ENCODE measurements around the gene HYDIN. TPM values are rescaled to one million over a fixed set of nuclear protein-coding genes. Genes with fewer than 3 reads are reported as not detected.

The HYDIN gene
- total and polyA plus RNA-seq, 4 donors, result 2.4 to 43.3 (median 18.9) TPM

DNA sequence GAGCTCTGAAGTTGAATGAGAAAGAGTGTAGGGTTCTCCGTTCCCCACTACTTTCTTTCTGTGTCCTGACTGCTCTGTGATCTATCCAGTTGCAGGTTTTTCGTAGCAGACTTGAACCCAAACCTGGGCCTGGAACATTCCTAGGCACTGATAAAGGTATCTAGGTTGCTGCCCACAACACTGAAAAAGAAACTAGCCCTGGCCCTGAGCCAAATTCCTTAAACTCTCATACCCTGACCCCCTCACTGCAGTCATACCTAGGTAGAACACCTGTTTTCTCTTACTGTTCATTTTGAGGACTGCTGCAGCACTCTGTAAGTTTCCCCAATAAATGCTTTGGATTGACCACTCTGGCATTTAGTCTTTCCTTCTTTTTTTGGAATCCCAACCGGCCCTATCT lies 5.4 kb downstream of the HYDIN start:
- H3K9me3 ChIP-seq (ENCODE audit: control insufficient read depth in 4 of 4, insufficient read depth in 3 of 4, low read length in 3 of 4), result peaks cover 0 to 10% (median under 1%) of the 10 kb centered on the region in 4 donors
- H3K27ac ChIP-seq (ENCODE audit: low read depth in 1 of 2, low read length in 1 of 2), result no peak overlapping the region
- WGBS, 2 donors, result 89 to 95% methylated on average over 3 of the region's 3 CpGs
- no peaks in the 10 kb centered on the region for H3K27me3 ChIP-seq (ENCODE audit: control insufficient read depth in 3 of 3, insufficient read depth in 3 of 3, low read length in 2 of 3)
- no peak overlapping the region for H3K9ac ChIP-seq (ENCODE audit: insufficient read depth in 1 of 2, low read length in 2 of 2)
- DNase-seq, result no peak
- TF ChIP-seq, protein P1, sequence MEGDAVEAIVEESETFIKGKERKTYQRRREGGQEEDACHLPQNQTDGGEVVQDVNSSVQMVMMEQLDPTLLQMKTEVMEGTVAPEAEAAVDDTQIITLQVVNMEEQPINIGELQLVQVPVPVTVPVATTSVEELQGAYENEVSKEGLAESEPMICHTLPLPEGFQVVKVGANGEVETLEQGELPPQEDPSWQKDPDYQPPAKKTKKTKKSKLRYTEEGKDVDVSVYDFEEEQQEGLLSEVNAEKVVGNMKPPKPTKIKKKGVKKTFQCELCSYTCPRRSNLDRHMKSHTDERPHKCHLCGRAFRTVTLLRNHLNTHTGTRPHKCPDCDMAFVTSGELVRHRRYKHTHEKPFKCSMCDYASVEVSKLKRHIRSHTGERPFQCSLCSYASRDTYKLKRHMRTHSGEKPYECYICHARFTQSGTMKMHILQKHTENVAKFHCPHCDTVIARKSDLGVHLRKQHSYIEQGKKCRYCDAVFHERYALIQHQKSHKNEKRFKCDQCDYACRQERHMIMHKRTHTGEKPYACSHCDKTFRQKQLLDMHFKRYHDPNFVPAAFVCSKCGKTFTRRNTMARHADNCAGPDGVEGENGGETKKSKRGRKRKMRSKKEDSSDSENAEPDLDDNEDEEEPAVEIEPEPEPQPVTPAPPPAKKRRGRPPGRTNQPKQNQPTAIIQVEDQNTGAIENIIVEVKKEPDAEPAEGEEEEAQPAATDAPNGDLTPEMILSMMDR (IDR thresholded peaks at IDR 0.05; ENCODE audit: control extremely low read depth, extremely low read depth), result no peak
- no peaks in the 10 kb centered on the region for H3K4me1 ChIP-seq (ENCODE audit: control insufficient read depth in 5 of 5, insufficient read depth in 5 of 5, low read length in 5 of 5)
- H3K4me3 ChIP-seq, result no peak overlapping the region
- no peaks in the 10 kb centered on the region for H3K36me3 ChIP-seq (ENCODE audit: control insufficient read depth in 4 of 4, insufficient read depth in 4 of 4, low read length in 4 of 4)
- ATAC-seq (ENCODE audit: insufficient read depth, low FRiP score), result no peak

GRCh38 chr16:71218306-71218963 lies 12.1 kb downstream of the HYDIN start:
- Histone ChIP-seq H3K4me1 (ENCODE audit: control insufficient read depth in 5 of 5, insufficient read depth in 5 of 5, low read length in 5 of 5) (no peaks in the 10 kb centered on the region), H3K4me3 (no peak overlapping the region), H3K9ac (ENCODE audit: insufficient read depth in 1 of 2, low read length in 2 of 2) (no peak overlapping the region), H3K36me3 (ENCODE audit: control insufficient read depth in 4 of 4, insufficient read depth in 4 of 4, low read length in 4 of 4) (no peaks in the 10 kb centered on the region), H3K27ac (ENCODE audit: low read depth in 1 of 2, low read length in 1 of 2) (no peak overlapping the region), H3K27me3 (ENCODE audit: control insufficient read depth in 3 of 3, insufficient read depth in 3 of 3, low read length in 2 of 3) (no peaks in the 10 kb centered on the region), H3K9me3 (ENCODE audit: control insufficient read depth in 4 of 4, insufficient read depth in 3 of 4, low read length in 3 of 4) (no peaks in the 10 kb centered on the region)
- TF ChIP-seq, protein P1 (IDR thresholded peaks at IDR 0.05; ENCODE audit: control extremely low read depth, extremely low read depth), result no peak
- 81 to 87% methylated on average over 4 of the region's 4 CpGs for WGBS, 2 donors
- ATAC-seq (ENCODE audit: insufficient read depth, low FRiP score) (no peak), DNase-seq (no peak)

DNA sequence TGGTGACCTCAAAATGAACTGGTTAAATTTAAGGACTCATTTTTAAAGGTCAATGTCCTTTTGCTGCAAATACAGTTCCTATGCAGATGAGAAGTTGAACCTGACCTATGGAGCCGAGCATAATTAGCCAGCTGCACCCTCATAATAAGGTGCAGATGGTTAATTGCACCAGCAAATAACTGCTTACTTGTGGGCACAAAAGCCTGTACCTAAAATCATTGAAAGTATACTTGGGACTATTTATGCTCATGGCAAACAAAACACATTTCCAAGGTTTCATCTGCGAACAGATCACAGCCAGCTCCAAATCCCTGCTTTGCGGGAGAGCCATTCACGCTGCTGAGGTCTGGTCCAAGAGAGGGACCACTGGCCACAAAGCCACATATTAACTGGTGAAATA lies 13.0 kb downstream of the HYDIN start:
- no peak overlapping the region for H3K9ac ChIP-seq (ENCODE audit: insufficient read depth in 1 of 2, low read length in 2 of 2)
- no peaks in the 10 kb centered on the region for H3K4me1 ChIP-seq (ENCODE audit: control insufficient read depth in 5 of 5, insufficient read depth in 5 of 5, low read length in 5 of 5)
- no peaks in the 10 kb centered on the region for H3K36me3 ChIP-seq (ENCODE audit: control insufficient read depth in 4 of 4, insufficient read depth in 4 of 4, low read length in 4 of 4)
- H3K27ac ChIP-seq (ENCODE audit: low read depth in 1 of 2, low read length in 1 of 2), result no peak overlapping the region
- H3K4me3 ChIP-seq, result no peak overlapping the region
- no peaks in the 10 kb centered on the region for H3K9me3 ChIP-seq (ENCODE audit: control insufficient read depth in 4 of 4, insufficient read depth in 3 of 4, low read length in 3 of 4)
- TF ChIP-seq, protein P1 (IDR thresholded peaks at IDR 0.05; ENCODE audit: control extremely low read depth, extremely low read depth), result no peak
- H3K27me3 ChIP-seq (ENCODE audit: control insufficient read depth in 3 of 3, insufficient read depth in 3 of 3, low read length in 2 of 3), result no peaks in the 10 kb centered on the region
- DNase-seq (no peak), ATAC-seq (ENCODE audit: insufficient read depth, low FRiP score) (no peak)
- whole genome bisulfite sequencing, 2 donors, result 89 to 93% methylated on average over 4 of the region's 4 CpGs

- Histone ChIP-seq H3K4me1 (ENCODE audit: control insufficient read depth in 5 of 5, insufficient read depth in 5 of 5, low read length in 5 of 5) (no peaks in the 10 kb centered on the region), H3K9me3 (ENCODE audit: control insufficient read depth in 4 of 4, insufficient read depth in 3 of 4, low read length in 3 of 4) (no peaks in the 10 kb centered on the region), H3K4me3 (no peak overlapping the region), H3K36me3 (ENCODE audit: control insufficient read depth in 4 of 4, insufficient read depth in 4 of 4, low read length in 4 of 4) (no peaks in the 10 kb centered on the region), H3K27me3 (ENCODE audit: control insufficient read depth in 3 of 3, insufficient read depth in 3 of 3, low read length in 2 of 3) (no peaks in the 10 kb centered on the region), H3K27ac (ENCODE audit: low read depth in 1 of 2, low read length in 1 of 2) (no peak overlapping the region), H3K9ac (ENCODE audit: insufficient read depth in 1 of 2, low read length in 2 of 2) (no peak overlapping the region)
- 91 to 92% methylated on average over 3 of the region's 3 CpGs for WGBS, 2 donors
- ATAC-seq (ENCODE audit: insufficient read depth, low FRiP score), result no peak
- TF ChIP-seq, protein P1 (IDR thresholded peaks at IDR 0.05; ENCODE audit: control extremely low read depth, extremely low read depth), result no peak
- DNase-seq, result no peak
These were observed 13.8 kb downstream of the HYDIN start for GRCh38 chr16:71216714-71217113.
